CD4-positive, alpha-beta T cell (primary cell): ENCODE measurements around the gene CCP110. TPM values are rescaled to one million over a fixed set of nuclear protein-coding genes. Genes with fewer than 3 reads are reported as not detected.

Experiments used
- ATAC-seq: fragments of 200-7000 bp; cut with Tn5 transposase; one replicate; pipeline ENCODE4 v1.10.0; 2022; ENCODE audit warnings: mild to moderate bottlenecking; ENCODE audit not compliant: poor library complexity
- CTCF ChIA-PET: fragments of 350-600 bp; sonication (Branson Sonifier 250); formaldehyde crosslinking; loops from one replicate; lab custom pipeline; 2021; ENCODE audit warnings: antibody characterized with exemption, inconsistent platforms; lab: Charles Lee
- POLR2A ChIA-PET: fragments of 350-600 bp; sonication (Branson Sonifier 250); formaldehyde crosslinking; loops from one replicate; lab custom pipeline; 2021; ENCODE audit warnings: antibody characterized with exemption, inconsistent platforms; lab: Charles Lee
- DNase-seq, 14 experiments: peaks; one replicate each; pipeline ENCODE4 v3.0.0-alpha.2; 2013 to 2020; ENCODE audit warnings: mixed read lengths in 2 of 14
- H3K27ac ChIP-seq, 2 donors: one replicate each; pipeline versions ENCODE4 v1.5.1 to v1.7.0; 2013; ENCODE audit warnings: low read length in 2 of 2, low read depth in 1 of 2, mild to moderate bottlenecking in 1 of 2
- H3K27me3 ChIP-seq, 2 experiments: 1 replicate in 1 of 2; 2 replicates in 1 of 2; pipeline versions ENCODE4 v1.6.1 to v1.7.0; 2013; ENCODE audit warnings: low read length in 2 of 2, control low read depth in 1 of 2, mild to moderate bottlenecking in 1 of 2, moderate library complexity in 1 of 2; ENCODE audit not compliant: insufficient read depth in 2 of 2, control insufficient read depth in 1 of 2
- H3K36me3 ChIP-seq: one replicate; pipeline ENCODE4 v1.6.1; 2013; ENCODE audit warnings: low read length, control low read depth; ENCODE audit not compliant: insufficient read depth
- H3K4me1 ChIP-seq: one replicate; pipeline ENCODE4 v1.6.1; 2013; ENCODE audit warnings: low read length, control low read depth; ENCODE audit not compliant: insufficient read depth
- H3K4me3 ChIP-seq: one replicate; pipeline ENCODE4 v1.5.1; 2013; ENCODE audit warnings: mild to moderate bottlenecking, low read length, moderate library complexity
- H3K9me3 ChIP-seq, 2 experiments: 1 replicate in 1 of 2; 2 replicates in 1 of 2; pipeline versions ENCODE4 v1.6.1 to v1.7.0; 2013; ENCODE audit warnings: low read length in 2 of 2, mild to moderate bottlenecking in 2 of 2, control low read depth in 1 of 2, moderate library complexity in 1 of 2; ENCODE audit not compliant: control insufficient read depth in 1 of 2, insufficient read depth in 1 of 2
- H3K27ac Mint-ChIP-seq: one replicate; pipeline ENCODE4 v1.8.0; 2020; ENCODE audit warnings: mixed read lengths
- H3K27me3 Mint-ChIP-seq: one replicate; pipeline ENCODE4 v1.8.0; 2021; ENCODE audit warnings: mixed read lengths
- H3K36me3 Mint-ChIP-seq: one replicate; pipeline ENCODE4 v1.8.0; 2021; ENCODE audit warnings: low read depth, mixed read lengths
- H3K4me1 Mint-ChIP-seq: one replicate; pipeline ENCODE4 v1.8.0; 2021; ENCODE audit warnings: low read depth, mixed read lengths
- H3K4me3 Mint-ChIP-seq: one replicate; pipeline ENCODE4 v1.8.0; 2020; ENCODE audit warnings: mild to moderate bottlenecking, mixed read lengths
- H3K9me3 Mint-ChIP-seq: one replicate; pipeline ENCODE4 v1.8.0; 2020; ENCODE audit warnings: mixed read lengths
- CTCF ChIP-seq: fragments of 200-600 bp; IDR thresholded peaks from one replicate; pipeline ENCODE4 v1.8.0; 2022; ENCODE audit warnings: antibody characterized with exemption, mild to moderate bottlenecking
- intact Hi-C, 2 experiments: fragments of 100-400 bp; cut with DNase I in 1 of 2; cut with micrococcal nuclease in 1 of 2; formaldehyde crosslinking; loops; one replicate each; pipeline versions ENCODE4 v1.15.1 to v1.9.0; 2023 to 2025; cut with DNase I, micrococcal nuclease
- total RNA-seq, 174 experiments: library from RNA in 2 of 174; stranded (reverse) in 2 of 174; gene quantifications; one replicate each; pipeline ENCODE4 v1.2.3 and lab custom pipeline; 2021 to 2026

CCP110 gene
- total RNA-seq, 2 experiments from 2014 or later = 14.8 to 15.4 TPM

- intact Hi-C loops = no loop called here
- H3K27me3 ChIP-seq = no peaks in the 10 kb centered on the region
- no peak for TF ChIP-seq CTCF
- peaks cover 54% of the 10 kb centered on the region for H3K36me3 ChIP-seq
- no peak overlapping the region for H3K27ac ChIP-seq
- H3K9me3 ChIP-seq = no peaks in the 10 kb centered on the region
- Mint-ChIP-seq H3K4me1 (no peaks in the 10 kb centered on the region), H3K36me3 (peaks cover 89% of the 10 kb centered on the region), H3K27ac (no peak overlapping the region), H3K4me3 (no peak overlapping the region), H3K9me3 (no peaks in the 10 kb centered on the region), H3K27me3 (no peaks in the 10 kb centered on the region)
- POLR2A ChIA-PET = no interaction called here
- no peak overlapping the region for H3K4me3 ChIP-seq
- H3K4me1 ChIP-seq = no peaks in the 10 kb centered on the region
- DNase-seq (no peak), ATAC-seq (no peak)
- CTCF ChIA-PET = interaction anchor here (0.8 to 2.0 kb wide), 3 partner anchors 20 to 418 kb away, joined by 3 to 28 read pairs (median 4); partner anchors contain the start of genes CCP110 and VPS35L
These were observed 20.2 kb upstream of the CCP110 start for GRCh38 chr16:19503461-19504075.

GRCh38 chr16:19505600-19506303 is 18.0 kb upstream of the CCP110 start:
- CTCF ChIA-PET = no interaction called here

GRCh38 chr16:19506965-19507364 is 16.8 kb upstream of the CCP110 start:
- intact Hi-C loops = no loop called here
- no peaks in the 10 kb centered on the region for H3K27me3 Mint-ChIP-seq
- H3K27me3 ChIP-seq = no peaks in the 10 kb centered on the region
- no peak overlapping the region for H3K4me3 ChIP-seq
- no peaks in the 10 kb centered on the region for H3K4me1 ChIP-seq
- ChIA-PET POLR2A (interaction anchor here (0.6 kb wide), 1 partner anchor 12 kb away, joined by 4 read pairs; no protein-coding TSS in a partner anchor), CTCF (no interaction called here)
- no peaks in the 10 kb centered on the region for H3K9me3 Mint-ChIP-seq
- ATAC-seq (no peak), DNase-seq (no peak)
- H3K4me3 Mint-ChIP-seq = no peak overlapping the region
- no peaks in the 10 kb centered on the region for H3K4me1 Mint-ChIP-seq
- H3K27ac ChIP-seq = no peak overlapping the region
- peaks cover 57% of the 10 kb centered on the region for H3K36me3 ChIP-seq
- H3K27ac Mint-ChIP-seq = no peak overlapping the region
- no peak for TF ChIP-seq CTCF
- H3K9me3 ChIP-seq = no peaks in the 10 kb centered on the region
- peaks cover 79% of the 10 kb centered on the region for H3K36me3 Mint-ChIP-seq

More at GRCh38 chr16:19505600-19506303, 18.0 kb upstream of the CCP110 start:
- DNase-seq (no peak), ATAC-seq (no peak)
- Histone ChIP-seq H3K27me3 (no peaks in the 10 kb centered on the region), H3K4me1 (no peaks in the 10 kb centered on the region), H3K36me3 (peaks cover 68% of the 10 kb centered on the region), H3K4me3 (no peak overlapping the region), H3K27ac (no peak overlapping the region), H3K9me3 (no peaks in the 10 kb centered on the region)
- Mint-ChIP-seq H3K36me3 (peaks cover 80% of the 10 kb centered on the region), H3K27ac (no peak overlapping the region), H3K27me3 (no peaks in the 10 kb centered on the region), H3K9me3 (no peaks in the 10 kb centered on the region), H3K4me1 (no peaks in the 10 kb centered on the region), H3K4me3 (no peak overlapping the region)
- intact Hi-C loops = no loop called here
- POLR2A ChIA-PET = no interaction called here
- TF ChIP-seq CTCF = no peak
